A549 (cell line): ENCODE results near the gene MED6.

Source experiments
- CBX8 ChIP-seq: fragments of 200-600 bp; sonication (generic); IDR thresholded peaks from 2 replicates; pipeline ENCODE4 v1.6.1; 2016
- CEBPB ChIP-seq, 2 experiments: fragments of >200 bp in 1 of 2; sonication (Bioruptor Twin) in 1 of 2; formaldehyde crosslinking in 1 of 2; IDR thresholded peaks; 2 replicates each; pipeline ENCODE4 v1.6.1; 2012 to 2016
- CTCF ChIP-seq: fragments of >200 bp; sonication (Bioruptor Twin); formaldehyde crosslinking; IDR thresholded peaks from 3 replicates; pipeline ENCODE4 v1.5.1; 2016
- ESRRA ChIP-seq: fragments of 150-350 bp; IDR thresholded peaks from 2 replicates; pipeline ENCODE4 v1.6.1; 2014; ENCODE audit warnings: mild to moderate bottlenecking, low read length, borderline replicate concordance
- MYC ChIP-seq: IDR thresholded peaks from 2 replicates; pipeline ENCODE4 v1.6.1; 2012; ENCODE audit warnings: mild to moderate bottlenecking, inconsistent platforms, low read length, improper control_type of control experiment, borderline replicate concordance
- POLR2A ChIP-seq: IDR thresholded peaks from 2 replicates; pipeline ENCODE4 v1.6.1; 2012; ENCODE audit warnings: mild to moderate bottlenecking, low read length
- POLR2AphosphoS2 ChIP-seq: conservative IDR thresholded peaks from 2 replicates; pipeline ENCODE4 v1.6.1; 2012; ENCODE audit warnings: low read length, improper control_type of control experiment, inconsistent platforms
- SMC3 ChIP-seq: fragments of >200 bp; sonication (Bioruptor Twin); formaldehyde crosslinking; IDR thresholded peaks from 3 replicates; pipeline ENCODE4 v1.6.1; 2018; ENCODE audit warnings: inconsistent platforms
- ZFP36 ChIP-seq: fragments of 450-650 bp; IDR thresholded peaks from 2 replicates; pipeline ENCODE4 v1.6.1; 2014; ENCODE audit warnings: borderline replicate concordance; ENCODE audit not compliant: partially characterized antibody
- TF ChIP-seq, protein P1 (sequence below): IDR thresholded peaks from 2 replicates; pipeline ENCODE4 v1.6.1; 2012
- TF ChIP-seq, protein P2 (sequence below): fragments of 150-350 bp; IDR thresholded peaks from 2 replicates; pipeline ENCODE4 v1.6.1; 2014; ENCODE audit warnings: low read depth, mild to moderate bottlenecking, low read length
- TF ChIP-seq, protein P3 (sequence below): fragments of 200-600 bp; sonication (generic); IDR thresholded peaks from 2 replicates; pipeline ENCODE4 v1.6.1; 2016; ENCODE audit warnings: antibody characterized with exemption, mild to moderate bottlenecking, moderate library complexity
- TF ChIP-seq, protein P4 (sequence below): IDR thresholded peaks from 2 replicates; pipeline ENCODE4 v1.6.1; 2012; ENCODE audit warnings: low read depth, borderline replicate concordance

- TF ChIP-seq CBX8: no peak
- no peak for TF ChIP-seq POLR2AphosphoS2
- TF ChIP-seq, protein P1, sequence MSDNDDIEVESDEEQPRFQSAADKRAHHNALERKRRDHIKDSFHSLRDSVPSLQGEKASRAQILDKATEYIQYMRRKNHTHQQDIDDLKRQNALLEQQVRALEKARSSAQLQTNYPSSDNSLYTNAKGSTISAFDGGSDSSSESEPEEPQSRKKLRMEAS: no peak
- no peak for TF ChIP-seq CTCF
- TF ChIP-seq ZFP36: no peak
- TF ChIP-seq, protein P2, sequence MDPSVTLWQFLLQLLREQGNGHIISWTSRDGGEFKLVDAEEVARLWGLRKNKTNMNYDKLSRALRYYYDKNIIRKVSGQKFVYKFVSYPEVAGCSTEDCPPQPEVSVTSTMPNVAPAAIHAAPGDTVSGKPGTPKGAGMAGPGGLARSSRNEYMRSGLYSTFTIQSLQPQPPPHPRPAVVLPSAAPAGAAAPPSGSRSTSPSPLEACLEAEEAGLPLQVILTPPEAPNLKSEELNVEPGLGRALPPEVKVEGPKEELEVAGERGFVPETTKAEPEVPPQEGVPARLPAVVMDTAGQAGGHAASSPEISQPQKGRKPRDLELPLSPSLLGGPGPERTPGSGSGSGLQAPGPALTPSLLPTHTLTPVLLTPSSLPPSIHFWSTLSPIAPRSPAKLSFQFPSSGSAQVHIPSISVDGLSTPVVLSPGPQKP: no peak
- no peak for TF ChIP-seq SMC3
- TF ChIP-seq POLR2A: no peak
- no peak for TF ChIP-seq MYC
- TF ChIP-seq CEBPB (IDR thresholded peaks at IDR 0.05): no peak
- TF ChIP-seq, protein P3, sequence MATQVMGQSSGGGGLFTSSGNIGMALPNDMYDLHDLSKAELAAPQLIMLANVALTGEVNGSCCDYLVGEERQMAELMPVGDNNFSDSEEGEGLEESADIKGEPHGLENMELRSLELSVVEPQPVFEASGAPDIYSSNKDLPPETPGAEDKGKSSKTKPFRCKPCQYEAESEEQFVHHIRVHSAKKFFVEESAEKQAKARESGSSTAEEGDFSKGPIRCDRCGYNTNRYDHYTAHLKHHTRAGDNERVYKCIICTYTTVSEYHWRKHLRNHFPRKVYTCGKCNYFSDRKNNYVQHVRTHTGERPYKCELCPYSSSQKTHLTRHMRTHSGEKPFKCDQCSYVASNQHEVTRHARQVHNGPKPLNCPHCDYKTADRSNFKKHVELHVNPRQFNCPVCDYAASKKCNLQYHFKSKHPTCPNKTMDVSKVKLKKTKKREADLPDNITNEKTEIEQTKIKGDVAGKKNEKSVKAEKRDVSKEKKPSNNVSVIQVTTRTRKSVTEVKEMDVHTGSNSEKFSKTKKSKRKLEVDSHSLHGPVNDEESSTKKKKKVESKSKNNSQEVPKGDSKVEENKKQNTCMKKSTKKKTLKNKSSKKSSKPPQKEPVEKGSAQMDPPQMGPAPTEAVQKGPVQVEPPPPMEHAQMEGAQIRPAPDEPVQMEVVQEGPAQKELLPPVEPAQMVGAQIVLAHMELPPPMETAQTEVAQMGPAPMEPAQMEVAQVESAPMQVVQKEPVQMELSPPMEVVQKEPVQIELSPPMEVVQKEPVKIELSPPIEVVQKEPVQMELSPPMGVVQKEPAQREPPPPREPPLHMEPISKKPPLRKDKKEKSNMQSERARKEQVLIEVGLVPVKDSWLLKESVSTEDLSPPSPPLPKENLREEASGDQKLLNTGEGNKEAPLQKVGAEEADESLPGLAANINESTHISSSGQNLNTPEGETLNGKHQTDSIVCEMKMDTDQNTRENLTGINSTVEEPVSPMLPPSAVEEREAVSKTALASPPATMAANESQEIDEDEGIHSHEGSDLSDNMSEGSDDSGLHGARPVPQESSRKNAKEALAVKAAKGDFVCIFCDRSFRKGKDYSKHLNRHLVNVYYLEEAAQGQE: no peak
- TF ChIP-seq, protein P4, sequence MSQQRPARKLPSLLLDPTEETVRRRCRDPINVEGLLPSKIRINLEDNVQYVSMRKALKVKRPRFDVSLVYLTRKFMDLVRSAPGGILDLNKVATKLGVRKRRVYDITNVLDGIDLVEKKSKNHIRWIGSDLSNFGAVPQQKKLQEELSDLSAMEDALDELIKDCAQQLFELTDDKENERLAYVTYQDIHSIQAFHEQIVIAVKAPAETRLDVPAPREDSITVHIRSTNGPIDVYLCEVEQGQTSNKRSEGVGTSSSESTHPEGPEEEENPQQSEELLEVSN: no peak
- TF ChIP-seq ESRRA: no peak
Measured at GRCh38 chr14:70538087-70538486, 62.4 kb downstream of the MED6 start.
